HG02798 (cell line): ENCODE results near the gene CHCHD4.
A peak's percentile ranks its signal among the peaks of the same experiment; 100 is the strongest.

Experiments
- ATAC-seq: cut with Tn5 transposase; IDR thresholded peaks from one replicate; pipeline ENCODE4 v1.9.1; 2021; ENCODE audit warnings: mild to moderate bottlenecking; ENCODE audit not compliant: unreplicated experiment, poor library complexity

Gene CHCHD4

DNA sequence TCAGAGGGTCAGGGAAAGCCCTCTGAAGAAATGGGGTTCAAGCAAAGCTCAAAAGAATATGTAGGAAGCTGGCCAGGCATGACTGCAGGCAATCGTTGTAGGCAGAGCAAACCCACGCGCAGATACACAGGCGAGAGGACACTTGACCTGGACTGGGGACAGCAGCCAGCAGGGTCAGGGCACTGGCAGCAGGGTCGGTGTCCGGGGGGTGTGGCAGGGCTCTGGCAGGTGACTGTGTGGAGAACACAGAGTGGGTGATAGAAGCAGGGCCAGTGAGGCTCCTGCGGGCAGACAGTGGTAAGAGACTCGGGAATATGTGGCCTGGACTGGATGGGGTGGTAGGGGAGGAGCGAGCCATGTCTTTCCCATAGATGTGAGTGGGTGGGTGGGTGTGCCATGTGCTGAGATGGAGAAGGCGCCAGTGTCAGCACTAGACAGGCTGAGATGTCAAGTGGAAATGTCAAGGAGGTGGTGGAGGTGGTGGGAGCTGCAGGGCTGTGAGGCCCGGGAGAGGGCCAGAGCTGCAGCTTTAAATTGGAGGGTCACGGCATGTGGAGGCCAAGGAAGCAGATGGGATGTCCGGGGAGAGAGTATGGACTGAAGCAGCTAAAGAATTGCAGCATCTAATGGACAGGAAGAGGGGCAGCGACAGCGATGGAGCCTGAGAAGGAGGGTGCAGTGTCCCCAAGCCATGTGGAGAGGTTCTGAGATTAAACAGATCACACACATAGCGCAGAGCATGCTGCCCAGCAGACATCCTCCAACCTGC is 13.6 kb upstream of the CHCHD4 start:
- no peak for ATAC-seq

DNA sequence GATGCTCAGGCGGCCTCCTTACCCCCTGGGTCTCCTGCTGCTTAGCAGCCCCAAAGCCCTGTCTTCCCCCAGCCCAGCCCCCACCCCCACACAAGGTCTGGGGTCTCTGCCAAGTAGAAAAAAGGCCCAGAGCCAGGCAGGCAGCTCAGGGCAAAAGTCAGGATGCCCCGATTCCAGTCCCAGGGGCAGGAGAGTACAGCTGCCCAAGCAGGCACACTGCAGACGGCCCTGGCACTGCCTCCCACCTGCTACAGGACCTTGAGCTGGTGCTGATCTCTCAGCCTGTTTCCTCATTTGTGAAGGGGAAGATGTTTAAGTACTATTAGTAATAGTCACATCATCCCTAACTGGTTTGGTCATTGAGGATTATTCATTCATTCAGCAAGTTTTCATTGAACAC is 12.8 kb upstream of the CHCHD4 start:
- ATAC-seq = no peak

GRCh38 chr3:14137004-14137403 is 12.3 kb upstream of the CHCHD4 start:
- ATAC-seq = no peak

GRCh38 chr3:14135581-14135980 is 10.9 kb upstream of the CHCHD4 start:
- no peak for ATAC-seq

GRCh38 chr3:14134291-14134690 is 9.6 kb upstream of the CHCHD4 start:
- no peak for ATAC-seq

GRCh38 chr3:14133876-14134275 is 9.2 kb upstream of the CHCHD4 start:
- no peak for ATAC-seq

- ATAC-seq = no peak
Observed at GRCh38 chr3:14133188-14133800, 8.6 kb upstream of the CHCHD4 start.

GRCh38 chr3:14132689-14133088 is 8.0 kb upstream of the CHCHD4 start:
- no peak for ATAC-seq

DNA sequence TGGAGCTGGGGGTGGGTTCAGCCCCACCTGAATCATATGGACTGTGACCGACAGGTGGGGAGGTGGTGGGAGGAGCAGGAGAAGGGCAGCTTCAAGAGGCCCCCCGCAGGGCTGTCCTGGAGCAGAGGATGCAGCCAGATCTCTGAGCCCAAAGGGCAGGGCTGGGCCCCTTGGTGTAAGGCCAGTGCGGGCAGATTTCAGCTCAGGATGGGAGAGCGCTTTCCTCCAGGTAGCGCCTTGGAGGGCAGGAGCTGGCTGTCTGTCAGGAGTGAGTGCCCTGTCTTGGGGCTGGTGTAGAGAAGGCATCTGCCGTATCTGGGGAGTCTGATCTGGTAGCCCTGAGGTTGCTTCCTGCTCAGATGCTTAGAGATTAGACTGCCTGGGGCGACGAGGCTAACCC is 7.5 kb upstream of the CHCHD4 start:
- no peak for ATAC-seq

DNA sequence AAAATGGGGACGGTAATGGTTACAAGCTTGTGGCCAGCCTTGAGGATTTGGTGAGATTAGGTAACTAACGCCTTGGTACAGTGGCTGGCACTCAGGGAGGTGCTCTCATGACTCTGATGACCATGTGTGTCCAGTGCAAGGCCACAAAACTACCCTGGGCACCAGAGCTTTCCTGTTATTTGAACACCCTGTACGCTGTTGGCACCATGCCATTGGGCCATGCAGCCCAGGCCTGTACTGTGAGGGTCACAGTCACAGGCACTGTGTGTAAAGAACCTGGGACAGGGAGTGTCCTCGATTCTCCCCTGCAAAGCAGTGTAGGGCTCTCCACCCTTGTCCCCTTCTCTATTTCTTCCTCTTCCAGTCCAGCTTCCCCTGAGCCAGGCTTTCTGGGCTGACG is 6.5 kb upstream of the CHCHD4 start:
- no peak for ATAC-seq

DNA sequence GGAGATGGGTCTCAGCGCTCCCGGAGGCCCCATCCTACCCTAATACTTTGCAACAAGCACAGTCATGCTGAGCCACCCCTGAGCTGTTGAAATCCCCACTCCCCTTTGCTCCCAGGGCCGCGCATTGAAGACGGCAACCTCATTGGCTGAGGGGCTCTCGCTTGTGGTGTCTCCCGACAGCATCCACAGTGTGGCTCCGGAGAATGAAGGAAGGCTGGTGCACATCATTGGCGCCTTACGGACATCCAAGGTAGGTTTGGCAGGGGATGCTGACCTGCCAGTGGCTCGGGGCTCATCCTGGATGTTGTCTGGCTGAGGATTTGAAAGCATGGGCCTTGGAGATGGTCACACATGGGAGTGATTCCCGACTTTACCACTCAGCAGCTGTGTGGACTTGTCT is 6.0 kb upstream of the CHCHD4 start:
- ATAC-seq = no peak

DNA sequence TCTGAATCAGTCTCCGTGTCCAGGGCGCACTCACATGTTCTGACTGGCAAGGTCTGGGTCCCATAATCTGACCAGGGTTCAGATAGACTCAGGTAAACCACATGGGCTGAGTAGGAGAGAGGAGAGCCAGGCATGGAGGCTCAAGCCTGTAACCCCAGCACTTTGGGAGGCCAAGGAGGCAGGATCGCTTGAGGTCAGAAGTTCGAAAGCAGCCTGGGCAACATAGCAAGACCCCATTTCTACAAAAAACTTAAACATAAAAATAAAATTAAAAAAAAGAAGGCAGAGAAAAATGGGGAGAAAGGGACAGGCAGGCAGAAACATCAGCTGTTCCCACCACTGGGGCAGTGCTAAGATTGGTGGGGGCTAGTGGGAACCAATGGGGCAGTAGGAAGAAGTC is 5.6 kb upstream of the CHCHD4 start:
- no peak for ATAC-seq

DNA sequence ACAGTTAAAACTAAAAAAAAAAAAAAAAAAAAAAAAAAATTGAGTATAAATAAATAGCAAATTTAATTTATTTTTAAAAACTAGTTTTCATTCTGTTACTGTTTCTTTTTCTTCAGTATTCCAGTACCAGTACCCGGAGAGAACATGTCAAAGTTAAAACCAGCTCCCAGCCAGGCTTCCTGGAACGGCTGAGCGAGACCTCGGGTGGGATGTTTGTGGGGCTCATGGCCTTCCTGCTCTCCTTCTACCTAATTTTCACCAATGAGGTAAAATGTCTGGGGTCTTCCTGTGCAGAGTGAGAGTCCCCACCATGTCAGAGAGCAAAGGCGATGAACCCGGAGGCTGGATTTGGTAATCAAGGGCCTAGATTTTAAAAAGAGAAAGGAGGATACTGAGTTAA is 4.6 kb upstream of the CHCHD4 start:
- ATAC-seq = no peak

- ATAC-seq = no peak
Observed at GRCh38 chr3:14128724-14129123, 4.1 kb upstream of the CHCHD4 start.

DNA sequence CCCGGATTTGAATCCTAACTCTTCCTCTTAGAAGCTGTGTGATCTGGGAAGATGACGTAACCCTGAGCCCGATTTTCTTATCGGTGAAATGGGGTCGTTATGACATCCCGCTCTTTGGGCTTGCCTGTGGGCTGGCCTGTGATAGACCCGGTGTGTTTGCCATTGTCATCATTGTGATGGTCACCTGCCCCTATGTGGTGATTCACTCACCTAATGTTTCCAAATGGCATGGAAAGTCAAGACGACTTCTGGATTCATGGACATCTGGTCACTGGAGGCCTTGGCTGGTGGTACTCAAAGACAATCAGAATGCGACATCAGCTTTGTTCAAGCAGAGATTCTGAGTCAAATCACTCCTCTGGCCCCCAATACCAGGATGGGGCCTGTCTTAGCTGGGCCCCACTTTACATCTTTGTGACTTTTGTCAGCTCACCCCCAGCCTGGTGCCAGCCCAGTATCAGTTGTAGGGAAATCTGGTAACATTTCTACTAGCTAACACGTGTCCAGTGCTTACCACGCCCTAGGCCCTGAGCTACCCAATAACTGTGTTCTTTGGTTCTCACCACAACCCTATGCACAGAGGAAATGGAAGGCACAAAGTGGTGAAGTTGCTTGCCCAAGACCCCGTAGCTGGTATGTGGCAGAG is 3.0 kb upstream of the CHCHD4 start:
- no peak for ATAC-seq

GRCh38 chr3:14126887-14127505 is 2.3 kb upstream of the CHCHD4 start:
- no peak for ATAC-seq

DNA sequence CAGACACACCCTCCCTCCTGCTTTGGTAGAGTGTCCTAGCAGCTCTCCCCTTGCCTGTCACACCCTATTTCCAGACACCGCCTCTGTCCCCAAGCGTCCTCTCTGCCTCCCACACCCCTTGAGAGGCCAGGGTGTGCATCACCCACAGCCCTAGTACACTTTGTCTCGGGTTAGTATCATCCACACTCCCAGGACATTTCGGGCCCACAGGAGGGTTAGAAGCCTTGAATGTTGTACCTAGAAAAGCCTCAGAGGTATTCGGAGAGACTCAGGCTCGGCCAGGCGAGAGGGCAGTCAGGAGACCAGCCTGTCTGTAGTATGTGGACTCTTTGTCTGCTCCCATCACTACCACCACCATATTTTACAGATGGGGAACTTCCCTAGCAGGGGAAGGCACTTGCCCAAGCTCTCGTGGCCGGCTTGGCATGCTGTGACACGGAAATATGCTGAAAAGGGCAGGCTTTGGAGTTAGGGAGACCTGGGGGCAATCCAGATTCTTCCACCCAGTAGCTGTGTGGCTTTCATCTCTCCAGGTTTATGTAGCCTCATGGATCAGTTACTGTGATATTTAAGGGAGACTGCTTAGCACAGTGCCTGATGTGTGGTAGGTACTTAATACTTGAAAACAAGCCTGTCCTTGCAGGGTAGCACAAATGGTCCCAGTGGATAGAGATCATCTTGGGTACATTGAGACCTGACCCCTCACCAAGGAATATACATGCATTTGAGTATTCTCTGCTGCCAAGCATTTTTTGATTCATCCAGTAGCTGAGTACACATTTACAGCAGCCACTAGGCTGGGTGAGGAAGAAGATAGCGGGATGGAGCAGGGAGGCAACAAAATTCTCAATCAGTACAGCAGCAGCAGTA is 1.6 kb upstream of the CHCHD4 start:
- ATAC-seq = no peak

GRCh38 chr3:14125193-14126016 is 735 bp upstream of the CHCHD4 start:
- peak; percentile 14 for ATAC-seq

DNA sequence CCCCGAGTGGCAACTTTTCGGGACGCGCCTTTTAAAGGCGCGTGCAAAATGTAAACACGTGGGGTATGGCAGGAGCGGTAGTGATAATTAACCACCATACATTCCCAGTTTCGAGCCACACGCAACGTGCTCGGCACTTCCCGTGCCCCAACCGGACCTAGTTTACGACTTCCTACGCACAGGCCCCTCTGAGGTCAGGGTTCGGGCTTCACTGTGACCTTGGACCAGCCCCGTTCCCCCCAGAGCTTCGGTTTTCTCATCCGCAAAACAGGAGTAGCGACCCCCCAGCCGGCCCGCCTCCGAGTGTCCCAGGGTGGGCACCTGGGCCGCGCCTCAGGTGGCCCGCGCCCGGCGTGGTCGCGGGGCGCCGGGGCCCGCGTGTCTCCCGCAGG is 451 bp downstream of the CHCHD4 start:
- ATAC-seq = peak; percentile 49
